SK-N-SH (cell line): ENCODE measurements around the gene PIKFYVE. TPM values are rescaled to one million over a fixed set of nuclear protein-coding genes. Genes with fewer than 3 reads are reported as not detected.
A peak's percentile ranks its signal among the peaks of the same experiment; 100 is the strongest.
"Not testable (repeated sequence)": the region's sequence is repeated elsewhere in the genome, so short reads cannot be mapped to it uniquely, and the experiment has no call there.

Experiments
- CTCF ChIA-PET: fragments of 300-600, 350-600 bp; formaldehyde crosslinking; extraction: SDS; loops from one replicate; lab custom pipeline; 2021; lab: Yijun Ruan, JAX
- POLR2A ChIA-PET: fragments of 350-600 bp; sonication (Branson Sonifier 250); formaldehyde crosslinking; extraction: SDS; loops from one replicate; lab custom pipeline; 2020; ENCODE audit warnings: antibody characterized with exemption, inconsistent platforms; lab: Yijun Ruan, JAX
- DNase-seq: peaks from one replicate; pipeline ENCODE4 v3.0.0; 2012
- H2AFZ ChIP-seq: fragments of 200-600 bp; sonication (generic); 2 replicates; pipeline ENCODE4 v1.8.1; 2016; ENCODE audit warnings: antibody characterized with exemption, mild to moderate bottlenecking, low read depth
- H3F3A ChIP-seq: fragments of 200-600 bp; sonication (generic); replicated peaks from 2 replicates; pipeline ENCODE3; 2016; ENCODE audit warnings: antibody characterized with exemption, mild to moderate bottlenecking; ENCODE audit not compliant: insufficient read depth
- H3K27ac ChIP-seq, 2 experiments: fragments of 200-500 bp in 1 of 2; fragments of 200-600 bp in 1 of 2; sonication (Bioruptor generic) in 1 of 2; sonication (generic), shearing (Covaris generic) in 1 of 2; 2 replicates each; pipeline versions ENCODE4 v1.5.1 to v1.6.1; 2014 to 2016; ENCODE audit warnings: low read depth in 2 of 2, inconsistent platforms in 1 of 2, low read length in 1 of 2, mild to moderate bottlenecking in 1 of 2, mixed read lengths in 1 of 2
- H3K27me3 ChIP-seq: fragments of 200-600 bp; sonication (generic), shearing (Covaris generic); 2 replicates; pipeline ENCODE4 v1.6.1; 2016; ENCODE audit warnings: mixed run types; ENCODE audit not compliant: insufficient read depth
- H3K36me3 ChIP-seq, 2 experiments: fragments of 200-500 bp in 1 of 2; fragments of 200-600 bp in 1 of 2; sonication (Bioruptor generic) in 1 of 2; sonication (generic) in 1 of 2; replicated peaks in 1 of 2; 2 replicates each; pipeline versions ENCODE3 to v1.5.1; 2014 to 2016; ENCODE audit warnings: low read length in 1 of 2, mild to moderate bottlenecking in 1 of 2; ENCODE audit not compliant: insufficient read depth in 2 of 2, control insufficient read depth in 1 of 2
- H3K4me1 ChIP-seq, 2 experiments: fragments of 200-500 bp in 1 of 2; fragments of 200-600 bp in 1 of 2; sonication (Bioruptor generic) in 1 of 2; sonication (generic), shearing (Covaris generic) in 1 of 2; 2 replicates each; pipeline versions ENCODE4 v1.5.1 to v1.6.1; 2014 to 2016; ENCODE audit warnings: low read depth in 1 of 2, low read length in 1 of 2, mixed run types in 1 of 2; ENCODE audit not compliant: insufficient read depth in 2 of 2, control insufficient read depth in 1 of 2
- H3K4me2 ChIP-seq: fragments of 200-600 bp; sonication (generic), shearing (Covaris generic); 2 replicates; pipeline ENCODE4 v1.6.1; 2017; ENCODE audit warnings: mixed run types
- H3K4me3 ChIP-seq, 2 experiments: fragments of 200-500 bp in 1 of 2; fragments of 200-600 bp in 1 of 2; sonication (Bioruptor generic) in 1 of 2; sonication (generic), shearing (Covaris generic) in 1 of 2; 2 replicates each; pipeline versions ENCODE4 v1.5.1 to v1.8.1; 2014 to 2016; ENCODE audit warnings: low read depth in 2 of 2, inconsistent platforms in 1 of 2, low read length in 1 of 2, mild to moderate bottlenecking in 1 of 2, mixed read lengths in 1 of 2, moderate library complexity in 1 of 2
- H3K79me2 ChIP-seq: fragments of 200-600 bp; sonication (generic); 2 replicates; pipeline ENCODE4 v1.8.1; 2017; ENCODE audit warnings: mild to moderate bottlenecking; ENCODE audit not compliant: insufficient read depth
- H3K9ac ChIP-seq: fragments of 200-600 bp; sonication (generic); 2 replicates; pipeline ENCODE4 v1.6.1; 2017; ENCODE audit warnings: mixed run types
- H3K9me2 ChIP-seq: fragments of 200-600 bp; sonication (generic); 2 replicates; pipeline ENCODE4 v1.6.1; 2017; ENCODE audit warnings: mixed run types
- H3K9me3 ChIP-seq: fragments of 200-600 bp; sonication (generic); 2 replicates; pipeline ENCODE4 v1.6.1; 2017; ENCODE audit warnings: mixed run types, mild to moderate bottlenecking, moderate library complexity
- H4K20me1 ChIP-seq: fragments of 200-600 bp; sonication (generic); 2 replicates; pipeline ENCODE4 v1.6.1; 2017; ENCODE audit warnings: mild to moderate bottlenecking, mixed run types; ENCODE audit not compliant: insufficient read depth
- EZH2phosphoT487 ChIP-seq: fragments of 200-600 bp; sonication (generic); IDR thresholded peaks from 2 replicates; pipeline ENCODE4 v1.6.1; 2017; ENCODE audit warnings: low read depth, mixed run types, mild to moderate bottlenecking, antibody characterized with exemption, moderate library complexity, borderline replicate concordance
- FOSL2 ChIP-seq: IDR thresholded peaks from 2 replicates; pipeline ENCODE4 v1.4.0; 2012; ENCODE audit warnings: low read depth, mild to moderate bottlenecking, moderate library complexity, borderline replicate concordance
- IRF3 ChIP-seq: fragments of 150-350 bp; IDR thresholded peaks from 2 replicates; pipeline ENCODE4 v1.6.1; 2016; ENCODE audit warnings: mild to moderate bottlenecking, low read depth, low read length
- MEF2A ChIP-seq: IDR thresholded peaks from 2 replicates; pipeline ENCODE4 v1.4.0; 2012; ENCODE audit warnings: low read depth, borderline replicate concordance
- MXI1 ChIP-seq: IDR thresholded peaks from 2 replicates; pipeline ENCODE4 v1.6.1; 2012; ENCODE audit warnings: mild to moderate bottlenecking, low read depth, low read length, improper control_type of control experiment
- REST ChIP-seq: IDR thresholded peaks from 2 replicates; pipeline ENCODE4 v1.6.1; 2012; ENCODE audit warnings: mild to moderate bottlenecking, low read depth, low read length, moderate library complexity
- RFX5 ChIP-seq: IDR thresholded peaks from 2 replicates; pipeline ENCODE4 v1.6.1; 2012; ENCODE audit warnings: mild to moderate bottlenecking, improper control_type of control experiment, low read length
- SIN3A ChIP-seq: IDR thresholded peaks from 2 replicates; pipeline ENCODE4 v1.6.1; 2012; ENCODE audit warnings: low read depth, mild to moderate bottlenecking, low read length, moderate library complexity, borderline replicate concordance
- TAF1 ChIP-seq: IDR thresholded peaks from 2 replicates; pipeline ENCODE4 v1.6.1; 2012; ENCODE audit warnings: low read depth, mild to moderate bottlenecking, low read length, moderate library complexity, borderline replicate concordance
- YY1 ChIP-seq: IDR thresholded peaks from 2 replicates; pipeline ENCODE4 v1.4.0; 2012; ENCODE audit warnings: low read depth, mild to moderate bottlenecking
- WGBS: methylation state at CpG from one replicate; pipeline ENCODE4 v1.1.6; 2017; ENCODE audit warnings: low lambda C conversion rate; 5-methylcytosine and 5-hydroxymethylcytosine counted together
- polyA plus RNA-seq, 3 experiments: library from polyadenylated mRNA; depleted of rRNA; stranded (reverse); fragments of >200 nt; gene quantifications; 2 replicates each; pipeline ENCODE4 v1.2.3, GENCODE V29; 2012
- TF ChIP-seq, protein P1 (sequence below): IDR thresholded peaks from 2 replicates; pipeline ENCODE4; 2012

PIKFYVE gene
- polyA plus RNA-seq, 1 of the 3 experiments (the other 2 are of a cell fraction): 7.0 TPM

GRCh38 chr2:208265801-208266552 lies at the start of gene PIKFYVE (continued):
- peak; percentile 78 for TF ChIP-seq YY1
- TF ChIP-seq EZH2phosphoT487: no peak
- peak; percentile 80; the same call in 1 of the 2 replicates for TF ChIP-seq SIN3A
- peak; percentile 45 for TF ChIP-seq TAF1
- TF ChIP-seq FOSL2: no peak
- no peak; the same call in 1 of the 2 replicates for TF ChIP-seq RFX5
- TF ChIP-seq REST: no peak
- no peak for TF ChIP-seq MEF2A
- TF ChIP-seq, protein P1, sequence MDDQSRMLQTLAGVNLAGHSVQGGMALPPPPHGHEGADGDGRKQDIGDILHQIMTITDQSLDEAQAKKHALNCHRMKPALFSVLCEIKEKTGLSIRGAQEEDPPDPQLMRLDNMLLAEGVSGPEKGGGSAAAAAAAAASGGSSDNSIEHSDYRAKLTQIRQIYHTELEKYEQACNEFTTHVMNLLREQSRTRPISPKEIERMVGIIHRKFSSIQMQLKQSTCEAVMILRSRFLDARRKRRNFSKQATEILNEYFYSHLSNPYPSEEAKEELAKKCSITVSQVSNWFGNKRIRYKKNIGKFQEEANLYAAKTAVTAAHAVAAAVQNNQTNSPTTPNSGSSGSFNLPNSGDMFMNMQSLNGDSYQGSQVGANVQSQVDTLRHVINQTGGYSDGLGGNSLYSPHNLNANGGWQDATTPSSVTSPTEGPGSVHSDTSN: peak; percentile 78
- TF ChIP-seq IRF3: no peak
- TF ChIP-seq MXI1: peak; percentile 91

DNA sequence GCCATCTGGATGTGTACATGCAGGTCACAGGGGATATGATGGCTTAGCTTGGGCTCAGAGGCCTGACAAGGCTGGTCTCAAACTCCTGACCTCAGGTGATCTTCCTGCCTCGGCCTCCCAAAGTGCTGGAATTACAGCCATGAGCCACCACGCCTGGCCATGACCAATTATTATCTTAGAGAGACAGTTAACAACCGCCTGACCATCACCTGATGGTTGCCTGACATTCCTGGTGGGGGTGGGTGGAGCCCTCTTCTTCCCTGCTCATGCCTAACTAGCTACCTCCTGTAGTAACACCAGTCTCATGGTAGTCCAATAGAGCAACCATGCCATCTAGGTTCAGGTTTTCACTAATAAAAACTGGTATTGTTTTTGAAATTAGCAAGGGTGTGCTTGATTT lies 44.2 kb upstream of the PIKFYVE start:
- H3K79me2 ChIP-seq, POLR2A ChIA-PET, H3K9ac ChIP-seq, H3F3A ChIP-seq, H3K27ac ChIP-seq, H4K20me1 ChIP-seq, H3K36me3 ChIP-seq, H3K9me3 ChIP-seq, DNase-seq, H3K27me3 ChIP-seq, H3K4me2 ChIP-seq, H3K9me2 ChIP-seq, H2AFZ ChIP-seq, H3K4me3 ChIP-seq, H3K4me1 ChIP-seq: not testable (repeated sequence)
- 32% methylated on average over 3 of the region's 3 CpGs for WGBS
- CTCF ChIA-PET: interaction anchor here (0.7 kb wide), 1 partner anchor 120 kb away, joined by 3 read pairs; no protein-coding TSS in a partner anchor
